ENCODE data around the gene COL3A1.
A peak's percentile ranks its signal among the peaks of the same experiment; 100 is the strongest.

COL3A1 gene

GRCh38 chr2:188983427-188984064 is 9.4 kb downstream of the COL3A1 start:
- TF ChIP-seq CTCF (IDR thresholded peaks at IDR 0.05; ENCODE audit: low read depth, low read length), result peak; percentile 62
- peak; percentile 87 for DNase-seq (ENCODE audit: extremely low read depth, low read depth)

- peak; percentile 85 for DNase-seq (ENCODE audit: extremely low read depth, low read depth)
- TF ChIP-seq CTCF (IDR thresholded peaks at IDR 0.05; ENCODE audit: low read depth, low read length), result peak; percentile 56
Observed at GRCh38 chr2:188984065-188984491, 9.9 kb downstream of the COL3A1 start.

GRCh38 chr2:188984680-188985079 is 10.5 kb downstream of the COL3A1 start:
- peak; percentile 61 for DNase-seq (ENCODE audit: extremely low read depth, low read depth)
- TF ChIP-seq CTCF (IDR thresholded peaks at IDR 0.05; ENCODE audit: low read depth, low read length), result no peak

- TF ChIP-seq CTCF (IDR thresholded peaks at IDR 0.05; ENCODE audit: low read depth, low read length), result no peak
- DNase-seq (ENCODE audit: extremely low read depth, low read depth), result no peak
Observed at GRCh38 chr2:188986839-188987238, 12.7 kb downstream of the COL3A1 start.

GRCh38 chr2:188993247-188993646 is 19.1 kb downstream of the COL3A1 start:
- no peak for TF ChIP-seq CTCF (IDR thresholded peaks at IDR 0.05; ENCODE audit: low read depth, low read length)
- DNase-seq (ENCODE audit: extremely low read depth, low read depth), result no peak

GRCh38 chr2:188997263-188997662 is 23.1 kb downstream of the COL3A1 start:
- no peak for DNase-seq (ENCODE audit: extremely low read depth, low read depth)
- TF ChIP-seq CTCF (IDR thresholded peaks at IDR 0.05; ENCODE audit: low read depth, low read length), result no peak

- DNase-seq (ENCODE audit: extremely low read depth, low read depth), result no peak
- no peak for TF ChIP-seq CTCF (IDR thresholded peaks at IDR 0.05; ENCODE audit: low read depth, low read length)
Observed at GRCh38 chr2:189000221-189000620, 26.0 kb downstream of the COL3A1 start.

All from AG09319 (cell line).